Nephron progenitor cell (in vitro differentiated cells): ENCODE results near the gene ERFE.

Experiments used
- DNase-seq: peaks from one replicate; pipeline ENCODE4 v3.0.0; 2021
- H3K27ac Mint-ChIP-seq: 2 replicates; pipeline ENCODE4 v1.8.0; 2021; ENCODE audit warnings: mild to moderate bottlenecking, moderate library complexity, mixed read lengths
- H3K27me3 Mint-ChIP-seq: 2 replicates; pipeline ENCODE4 v1.8.0; 2021; ENCODE audit warnings: mild to moderate bottlenecking, low read depth, mixed read lengths; ENCODE audit not compliant: poor library complexity
- H3K36me3 Mint-ChIP-seq: 2 replicates; pipeline ENCODE4 v1.8.0; 2021; ENCODE audit warnings: low read depth, mixed read lengths
- H3K4me1 Mint-ChIP-seq: 2 replicates; pipeline ENCODE4 v1.8.0; 2021; ENCODE audit warnings: mixed read lengths
- H3K4me3 Mint-ChIP-seq: 2 replicates; pipeline ENCODE4 v1.8.0; 2021; ENCODE audit warnings: mild to moderate bottlenecking, moderate library complexity, mixed read lengths
- H3K9me3 Mint-ChIP-seq: 2 replicates; pipeline ENCODE4 v1.8.0; 2021; ENCODE audit warnings: mild to moderate bottlenecking, moderate library complexity, mixed read lengths
- TF ChIP-seq, protein P1 (sequence below): fragments of 200-600 bp; sonication (generic); IDR thresholded peaks from 2 replicates; pipeline ENCODE4 v1.5.0; 2021; ENCODE audit warnings: antibody characterized with exemption

ERFE gene

DNA sequence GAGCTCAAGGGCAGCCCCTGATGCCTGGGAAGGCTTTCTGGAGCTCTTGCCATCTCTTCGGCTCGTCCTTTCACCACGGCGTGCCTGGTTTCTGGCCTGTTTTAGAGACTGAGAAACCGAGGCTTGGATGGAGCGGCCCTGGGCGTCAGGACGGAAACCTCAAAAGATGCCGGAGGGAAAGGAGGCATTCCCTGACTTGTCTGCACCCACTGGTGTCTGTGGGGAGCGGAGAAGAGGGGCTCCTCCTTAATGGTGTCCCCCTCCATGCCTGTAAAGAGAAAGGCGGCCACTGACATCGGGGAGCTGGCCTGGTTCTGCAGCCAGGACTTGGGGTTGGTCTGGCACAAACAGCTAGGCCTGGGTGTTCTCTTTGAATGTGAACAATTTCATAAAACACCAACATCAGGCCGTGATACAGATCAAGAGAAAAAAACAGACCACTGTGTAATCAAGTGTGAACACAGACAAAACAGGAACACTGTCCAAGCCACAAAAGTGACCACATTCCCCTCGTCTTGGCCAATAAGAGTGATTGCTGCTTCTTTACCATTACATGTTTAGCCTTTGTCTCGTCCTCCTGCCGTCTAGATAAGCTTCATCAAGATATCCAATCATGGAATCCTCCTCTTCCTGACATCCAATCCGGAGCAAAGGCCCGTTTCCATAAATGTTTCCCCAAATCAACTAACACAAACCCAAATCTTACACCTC is 45.4 kb downstream of the ERFE start:
- Mint-ChIP-seq H3K36me3 (peaks cover 9% of the 10 kb centered on the region), H3K4me3 (peak overlapping the region; percentile 80), H3K4me1 (peaks cover 30% of the 10 kb centered on the region), H3K9me3 (peaks cover 15% of the 10 kb centered on the region), H3K27ac (peak overlapping the region; percentile 46), H3K27me3 (no peaks in the 10 kb centered on the region)
- TF ChIP-seq, protein P1, sequence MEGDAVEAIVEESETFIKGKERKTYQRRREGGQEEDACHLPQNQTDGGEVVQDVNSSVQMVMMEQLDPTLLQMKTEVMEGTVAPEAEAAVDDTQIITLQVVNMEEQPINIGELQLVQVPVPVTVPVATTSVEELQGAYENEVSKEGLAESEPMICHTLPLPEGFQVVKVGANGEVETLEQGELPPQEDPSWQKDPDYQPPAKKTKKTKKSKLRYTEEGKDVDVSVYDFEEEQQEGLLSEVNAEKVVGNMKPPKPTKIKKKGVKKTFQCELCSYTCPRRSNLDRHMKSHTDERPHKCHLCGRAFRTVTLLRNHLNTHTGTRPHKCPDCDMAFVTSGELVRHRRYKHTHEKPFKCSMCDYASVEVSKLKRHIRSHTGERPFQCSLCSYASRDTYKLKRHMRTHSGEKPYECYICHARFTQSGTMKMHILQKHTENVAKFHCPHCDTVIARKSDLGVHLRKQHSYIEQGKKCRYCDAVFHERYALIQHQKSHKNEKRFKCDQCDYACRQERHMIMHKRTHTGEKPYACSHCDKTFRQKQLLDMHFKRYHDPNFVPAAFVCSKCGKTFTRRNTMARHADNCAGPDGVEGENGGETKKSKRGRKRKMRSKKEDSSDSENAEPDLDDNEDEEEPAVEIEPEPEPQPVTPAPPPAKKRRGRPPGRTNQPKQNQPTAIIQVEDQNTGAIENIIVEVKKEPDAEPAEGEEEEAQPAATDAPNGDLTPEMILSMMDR, result no peak
- DNase-seq, result no peak

GRCh38 chr2:238207006-238207405 is 48.2 kb downstream of the ERFE start:
- DNase-seq, result no peak
- Mint-ChIP-seq H3K9me3 (peaks cover 15% of the 10 kb centered on the region), H3K4me1 (peaks cover 13% of the 10 kb centered on the region), H3K27ac (no peak overlapping the region), H3K36me3 (peaks cover 9% of the 10 kb centered on the region), H3K27me3 (peaks cover 4% of the 10 kb centered on the region), H3K4me3 (no peak overlapping the region)
- TF ChIP-seq, protein P1, result no peak

GRCh38 chr2:238216651-238217184 is 57.9 kb downstream of the ERFE start:
- no peak for DNase-seq
- H3K4me1 Mint-ChIP-seq, result peaks cover 12% of the 10 kb centered on the region
- no peak overlapping the region for H3K4me3 Mint-ChIP-seq
- H3K36me3 Mint-ChIP-seq, result peaks cover 9% of the 10 kb centered on the region
- H3K27me3 Mint-ChIP-seq, result peaks cover 11% of the 10 kb centered on the region
- TF ChIP-seq, protein P1, result no peak
- peaks cover 28% of the 10 kb centered on the region for H3K9me3 Mint-ChIP-seq
- peak overlapping the region; percentile 42 for H3K27ac Mint-ChIP-seq
